RWPE2 (cell line): Measurements from ENCODE around the gene GANC.
"Not testable (repeated sequence)": the region's sequence is repeated elsewhere in the genome, so short reads cannot be mapped to it uniquely, and the experiment has no call there.

Experiments used
- ATAC-seq: fragments of 200-7000 bp; cut with Tn5 transposase; 3 replicates; pipeline ENCODE4 v1.9.1; 2021; ENCODE audit warnings: low read depth
- DNase-seq: peaks from one replicate; pipeline ENCODE4 v3.0.0-alpha.2; 2020; ENCODE audit warnings: low spot score
- H3K27ac ChIP-seq: fragments of 450-650 bp; 2 replicates; pipeline ENCODE4 v1.5.1; 2017; ENCODE audit warnings: mild to moderate bottlenecking; ENCODE audit not compliant: poor library complexity, severe bottlenecking
- H3K27me3 ChIP-seq: fragments of 250-450 bp; sonication (Bioruptor Pico); 2 replicates; pipeline ENCODE4 v1.5.1; 2021; ENCODE audit warnings: mild to moderate bottlenecking, moderate library complexity; ENCODE audit not compliant: insufficient read depth, poor library complexity, severe bottlenecking
- H3K36me3 ChIP-seq: fragments of 250-450 bp; sonication (Bioruptor Pico); 2 replicates; pipeline ENCODE4 v1.5.1; 2020; ENCODE audit warnings: low read depth, mild to moderate bottlenecking, moderate library complexity
- H3K4me1 ChIP-seq: fragments of 250-450 bp; sonication (Bioruptor Pico); 2 replicates; pipeline ENCODE4 v1.5.1; 2021; ENCODE audit warnings: mild to moderate bottlenecking, moderate library complexity; ENCODE audit not compliant: insufficient read depth, poor library complexity, severe bottlenecking
- H3K4me3 ChIP-seq: fragments of 250-450 bp; sonication (Bioruptor Pico); 2 replicates; pipeline ENCODE4 v1.5.1; 2021; ENCODE audit warnings: mild to moderate bottlenecking, moderate library complexity; ENCODE audit not compliant: severe bottlenecking
- H3K9me3 ChIP-seq: fragments of 250-450 bp; sonication (Bioruptor Pico); 2 replicates; pipeline ENCODE4 v1.5.1; 2021; ENCODE audit warnings: mild to moderate bottlenecking, moderate library complexity; ENCODE audit not compliant: severe bottlenecking
- TF ChIP-seq, protein P1 (sequence below): fragments of 450-650 bp; IDR thresholded peaks from one replicate; pipeline ENCODE4 v1.5.1; 2017; ENCODE audit warnings: mild to moderate bottlenecking, moderate library complexity; ENCODE audit not compliant: poor library complexity, severe bottlenecking

GANC gene

DNA sequence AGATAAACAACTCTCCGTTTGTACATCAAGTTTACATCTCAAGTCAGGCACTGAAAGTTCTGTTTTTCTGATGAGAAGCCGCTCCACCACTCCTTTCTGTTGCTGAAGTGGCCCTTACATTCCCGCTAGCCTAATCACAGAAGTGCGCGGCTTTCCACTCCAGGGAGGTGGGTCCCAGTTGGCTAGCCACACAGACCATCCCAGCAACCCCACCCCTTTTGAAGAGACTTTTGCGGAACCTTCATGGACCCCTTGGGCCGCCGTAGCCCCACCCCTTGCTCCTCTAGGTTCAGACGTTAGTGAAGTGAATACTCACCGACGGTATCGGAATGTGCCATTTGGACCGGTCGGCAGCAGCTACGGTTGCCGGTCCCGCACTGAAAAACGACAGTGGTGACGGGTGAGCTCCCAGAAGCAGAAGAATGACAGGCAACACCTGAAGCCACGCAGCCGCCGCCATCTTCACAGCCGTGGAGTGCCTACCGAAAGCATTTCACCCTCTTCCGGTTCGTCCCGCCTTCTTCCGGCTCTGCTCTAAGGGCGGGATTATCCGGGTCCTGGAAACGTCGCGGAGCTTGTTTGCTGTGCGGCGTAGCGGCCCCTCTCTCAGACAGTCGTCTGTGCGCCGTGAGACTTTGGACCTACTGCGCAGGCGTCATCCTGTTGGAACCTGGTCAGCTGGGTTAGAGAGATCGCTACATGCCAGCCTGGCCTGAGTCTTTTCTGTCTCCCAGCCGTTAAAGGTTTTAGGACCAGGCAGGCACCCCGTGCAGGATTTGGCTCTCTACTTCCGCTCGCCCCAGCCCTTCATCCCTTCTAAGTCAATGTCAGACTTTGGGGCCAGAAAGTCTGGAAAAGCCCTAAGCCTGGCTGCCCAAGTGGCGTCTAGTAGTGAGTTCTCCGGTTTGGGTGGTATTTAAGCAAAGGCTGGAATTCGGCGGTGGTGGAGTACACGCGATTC is at the start of gene GANC, which contains the start of gene TMEM87A:
GANC (plus strand) TSS at position 263 of the 961 bp plus-strand sequence. CDS start 1,281 bp downstream, outside the sequence.
TMEM87A (minus strand) TSS at position 495 of the 961 bp plus-strand sequence; CDS start at position 460, 35 bp downstream.
- Histone ChIP-seq H3K36me3 (peaks cover 47% of the 10 kb centered on the region), H3K27me3 (no peaks in the 10 kb centered on the region), H3K4me3 (peak within 1 kb of the TSS; percentile 75), H3K4me1 (peaks cover 17% of the 10 kb centered on the region), H3K9me3 (no peaks in the 10 kb centered on the region), H3K27ac (peak within 1 kb of the TSS; percentile 95)
- DNase-seq, result peak; percentile 100
- ATAC-seq, result peak; percentile 86
- TF ChIP-seq, protein P1, sequence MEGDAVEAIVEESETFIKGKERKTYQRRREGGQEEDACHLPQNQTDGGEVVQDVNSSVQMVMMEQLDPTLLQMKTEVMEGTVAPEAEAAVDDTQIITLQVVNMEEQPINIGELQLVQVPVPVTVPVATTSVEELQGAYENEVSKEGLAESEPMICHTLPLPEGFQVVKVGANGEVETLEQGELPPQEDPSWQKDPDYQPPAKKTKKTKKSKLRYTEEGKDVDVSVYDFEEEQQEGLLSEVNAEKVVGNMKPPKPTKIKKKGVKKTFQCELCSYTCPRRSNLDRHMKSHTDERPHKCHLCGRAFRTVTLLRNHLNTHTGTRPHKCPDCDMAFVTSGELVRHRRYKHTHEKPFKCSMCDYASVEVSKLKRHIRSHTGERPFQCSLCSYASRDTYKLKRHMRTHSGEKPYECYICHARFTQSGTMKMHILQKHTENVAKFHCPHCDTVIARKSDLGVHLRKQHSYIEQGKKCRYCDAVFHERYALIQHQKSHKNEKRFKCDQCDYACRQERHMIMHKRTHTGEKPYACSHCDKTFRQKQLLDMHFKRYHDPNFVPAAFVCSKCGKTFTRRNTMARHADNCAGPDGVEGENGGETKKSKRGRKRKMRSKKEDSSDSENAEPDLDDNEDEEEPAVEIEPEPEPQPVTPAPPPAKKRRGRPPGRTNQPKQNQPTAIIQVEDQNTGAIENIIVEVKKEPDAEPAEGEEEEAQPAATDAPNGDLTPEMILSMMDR, result no peak

DNA sequence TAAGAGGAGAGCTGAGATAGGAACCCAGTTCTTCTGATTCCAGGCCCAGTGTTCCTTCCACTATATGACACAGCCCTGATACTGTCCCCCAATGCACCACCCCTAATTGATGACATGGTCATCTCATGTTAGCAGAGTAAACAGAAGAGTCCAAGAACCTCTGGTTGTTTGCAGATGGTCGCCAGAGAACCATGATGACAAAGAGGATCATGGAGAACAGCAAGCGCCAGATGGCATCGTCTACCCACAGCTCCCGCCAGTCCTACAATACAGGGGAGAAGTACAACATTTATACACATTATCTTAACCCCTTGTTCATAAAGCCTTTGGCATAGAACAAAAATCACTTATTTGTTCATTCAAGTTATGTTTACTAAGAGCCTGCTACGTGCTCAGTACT is 46.4 kb upstream of the GANC start:
- no peaks in the 10 kb centered on the region for H3K9me3 ChIP-seq
- H3K4me3 ChIP-seq, result no peak overlapping the region
- TF ChIP-seq, protein P1, result no peak
- no peaks in the 10 kb centered on the region for H3K27me3 ChIP-seq
- DNase-seq, result no peak
- ATAC-seq, result no peak
- H3K27ac ChIP-seq, result no peak overlapping the region
- H3K4me1 ChIP-seq, result no peaks in the 10 kb centered on the region
- peaks cover 85% of the 10 kb centered on the region for H3K36me3 ChIP-seq

DNA sequence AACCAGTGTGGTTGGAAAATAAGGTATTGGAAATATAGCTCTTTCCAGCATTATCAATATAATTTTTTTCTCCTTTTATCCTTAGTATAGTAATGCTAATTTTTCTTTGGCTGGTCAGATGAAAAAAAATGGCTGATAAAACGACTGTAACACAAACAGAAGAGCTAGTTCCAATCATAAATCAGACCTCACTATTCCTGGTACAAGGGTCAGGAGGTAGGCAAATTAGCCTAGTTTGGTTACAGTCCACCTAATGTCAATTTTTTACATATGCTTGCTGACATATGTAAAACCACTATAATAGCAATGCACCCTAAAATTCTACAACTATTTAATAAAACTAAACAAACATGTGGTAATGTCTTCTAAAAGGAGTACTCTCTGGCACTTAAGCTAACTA is 45.0 kb upstream of the GANC start:
- ATAC-seq (no peak), DNase-seq (no peak)
- Histone ChIP-seq H3K4me3 (no peak overlapping the region), H3K36me3 (peaks cover 94% of the 10 kb centered on the region), H3K9me3 (no peaks in the 10 kb centered on the region), H3K4me1 (no peaks in the 10 kb centered on the region), H3K27ac (no peak overlapping the region), H3K27me3 (no peaks in the 10 kb centered on the region)
- TF ChIP-seq, protein P1, result no peak

GRCh38 chr15:42228981-42229380 is 44.0 kb upstream of the GANC start:
- not testable (repeated sequence) for H3K27ac ChIP-seq, ATAC-seq, DNase-seq, H3K9me3 ChIP-seq, H3K4me3 ChIP-seq, H3K27me3 ChIP-seq, H3K4me1 ChIP-seq
- peaks cover 90% of the 10 kb centered on the region for H3K36me3 ChIP-seq

DNA sequence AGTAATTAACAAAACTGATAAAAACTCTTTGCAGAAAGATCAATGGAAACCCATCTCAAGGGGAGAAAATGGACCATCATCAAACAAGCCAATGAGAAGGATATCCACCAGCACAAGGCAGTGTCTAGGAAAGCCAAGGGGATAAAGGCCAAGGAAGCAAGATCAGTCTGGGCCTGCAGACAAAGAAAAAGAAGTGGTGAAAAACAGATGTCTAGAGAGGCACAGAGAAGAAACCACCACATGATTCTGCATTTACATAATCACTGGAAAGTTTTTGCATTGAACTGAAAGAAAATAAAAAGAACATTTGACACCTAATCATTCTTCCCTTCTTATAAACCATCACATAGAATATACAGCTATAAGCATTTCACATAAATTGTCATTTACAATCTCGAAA is 41.9 kb upstream of the GANC start:
- Histone ChIP-seq H3K9me3 (no peaks in the 10 kb centered on the region), H3K27me3 (no peaks in the 10 kb centered on the region), H3K4me3 (no peak overlapping the region), H3K27ac (no peak overlapping the region), H3K4me1 (no peaks in the 10 kb centered on the region), H3K36me3 (peaks cover 90% of the 10 kb centered on the region)
- TF ChIP-seq, protein P1, result no peak
- no peak for ATAC-seq
- no peak for DNase-seq
